ENCODE results near the gene GPN2. TPM values are rescaled to one million over a fixed set of nuclear protein-coding genes. Genes with fewer than 3 reads are reported as not detected.

GPN2 gene
- 46.4 and 51.9 TPM in 2 replicates for total RNA-seq

- peak; percentile 80 for DNase-seq (ENCODE audit: low spot score)
- peaks cover 26% of the 10 kb centered on the region for H3K4me1 Mint-ChIP-seq (ENCODE audit: low read depth)
- peak within 1 kb of the TSS; percentile 99 for H3K4me3 Mint-ChIP-seq
- H3K36me3 Mint-ChIP-seq (ENCODE audit: low read depth), result peaks cover 47% of the 10 kb centered on the region
- H3K27me3 Mint-ChIP-seq (ENCODE audit: insufficient read depth), result no peaks in the 10 kb centered on the region
- peak within 1 kb of the TSS; percentile 95 for H3K27ac Mint-ChIP-seq
- intact Hi-C loops (cut with micrococcal nuclease), result loop anchor here (1.0 kb wide), 3 partner anchors 10 to 31 kb away; partner anchors contain the start of genes GPATCH3 and NUDC
- H3K9me3 Mint-ChIP-seq, result no peaks in the 10 kb centered on the region
Measured at GRCh38 chr1:26889551-26890466, at the start of gene GPN2. Gene GPN2, minus strand, starts transcription at chr1:26890283. Its CDS starts 187 bp downstream, at chr1:26890096.

GRCh38 chr1:26938659-26939025 is 48.6 kb upstream of the GPN2 start:
- no peaks in the 10 kb centered on the region for H3K9me3 Mint-ChIP-seq
- H3K4me3 Mint-ChIP-seq, result no peak overlapping the region
- intact Hi-C loops (cut with micrococcal nuclease), result no loop called here
- H3K36me3 Mint-ChIP-seq (ENCODE audit: low read depth), result peaks cover 27% of the 10 kb centered on the region
- no peak overlapping the region for H3K27ac Mint-ChIP-seq
- H3K4me1 Mint-ChIP-seq (ENCODE audit: low read depth), result no peaks in the 10 kb centered on the region
- no peaks in the 10 kb centered on the region for H3K27me3 Mint-ChIP-seq (ENCODE audit: insufficient read depth)
- no peak for DNase-seq (ENCODE audit: low spot score)

GRCh38 chr1:26938004-26938658 is 48.0 kb upstream of the GPN2 start:
- H3K4me3 Mint-ChIP-seq, result no peak overlapping the region
- H3K27ac Mint-ChIP-seq, result no peak overlapping the region
- H3K36me3 Mint-ChIP-seq (ENCODE audit: low read depth), result peaks cover 22% of the 10 kb centered on the region
- no peaks in the 10 kb centered on the region for H3K27me3 Mint-ChIP-seq (ENCODE audit: insufficient read depth)
- intact Hi-C loops (cut with micrococcal nuclease), result no loop called here
- no peak for DNase-seq (ENCODE audit: low spot score)
- no peaks in the 10 kb centered on the region for H3K9me3 Mint-ChIP-seq
- H3K4me1 Mint-ChIP-seq (ENCODE audit: low read depth), result no peaks in the 10 kb centered on the region

- Mint-ChIP-seq H3K4me3 (no peak overlapping the region), H3K9me3 (no peaks in the 10 kb centered on the region), H3K4me1 (ENCODE audit: low read depth) (no peaks in the 10 kb centered on the region), H3K27me3 (ENCODE audit: insufficient read depth) (no peaks in the 10 kb centered on the region), H3K27ac (no peak overlapping the region), H3K36me3 (ENCODE audit: low read depth) (peaks cover 17% of the 10 kb centered on the region)
- no peak for DNase-seq (ENCODE audit: low spot score)
- intact Hi-C loops (cut with micrococcal nuclease), result no loop called here
Measured at GRCh38 chr1:26936823-26937222, 46.7 kb upstream of the GPN2 start.

- peaks cover 27% of the 10 kb centered on the region for H3K36me3 Mint-ChIP-seq (ENCODE audit: low read depth)
- DNase-seq (ENCODE audit: low spot score), result no peak
- no peaks in the 10 kb centered on the region for H3K9me3 Mint-ChIP-seq
- H3K4me1 Mint-ChIP-seq (ENCODE audit: low read depth), result no peaks in the 10 kb centered on the region
- H3K4me3 Mint-ChIP-seq, result no peak overlapping the region
- no peak overlapping the region for H3K27ac Mint-ChIP-seq
- intact Hi-C loops (cut with micrococcal nuclease), result no loop called here
- H3K27me3 Mint-ChIP-seq (ENCODE audit: insufficient read depth), result no peaks in the 10 kb centered on the region
Measured at GRCh38 chr1:26932531-26932930, 42.4 kb upstream of the GPN2 start.

GRCh38 chr1:26923711-26924110 is 33.6 kb upstream of the GPN2 start:
- no peak for DNase-seq (ENCODE audit: low spot score)
- peaks cover 2% of the 10 kb centered on the region for H3K27me3 Mint-ChIP-seq (ENCODE audit: insufficient read depth)
- H3K27ac Mint-ChIP-seq, result peak overlapping the region; percentile 96
- H3K36me3 Mint-ChIP-seq (ENCODE audit: low read depth), result peaks cover 35% of the 10 kb centered on the region
- peaks cover 31% of the 10 kb centered on the region for H3K4me1 Mint-ChIP-seq (ENCODE audit: low read depth)
- peak overlapping the region; percentile 97 for H3K4me3 Mint-ChIP-seq
- H3K9me3 Mint-ChIP-seq, result no peaks in the 10 kb centered on the region
- intact Hi-C loops (cut with micrococcal nuclease), result loop anchor here (5.0 kb wide), 1 partner anchor 679 kb away; the partner anchor contains the start of gene AHDC1

- peaks cover 31% of the 10 kb centered on the region for H3K4me1 Mint-ChIP-seq (ENCODE audit: low read depth)
- H3K36me3 Mint-ChIP-seq (ENCODE audit: low read depth), result peaks cover 27% of the 10 kb centered on the region
- H3K27ac Mint-ChIP-seq, result peak overlapping the region; percentile 96
- intact Hi-C loops (cut with micrococcal nuclease), result loop anchor here (5.0 kb wide), 1 partner anchor 679 kb away; the partner anchor contains the start of gene AHDC1
- H3K27me3 Mint-ChIP-seq (ENCODE audit: insufficient read depth), result peaks cover 2% of the 10 kb centered on the region
- DNase-seq (ENCODE audit: low spot score), result no peak
- H3K4me3 Mint-ChIP-seq, result peak overlapping the region; percentile 97
- H3K9me3 Mint-ChIP-seq, result no peaks in the 10 kb centered on the region
Measured at GRCh38 chr1:26922901-26923300, 32.8 kb upstream of the GPN2 start.

- DNase-seq (ENCODE audit: low spot score), result no peak
- Mint-ChIP-seq H3K27ac (peak overlapping the region; percentile 96), H3K27me3 (ENCODE audit: insufficient read depth) (peaks cover 2% of the 10 kb centered on the region), H3K36me3 (ENCODE audit: low read depth) (peaks cover 22% of the 10 kb centered on the region), H3K4me3 (peak overlapping the region; percentile 97), H3K4me1 (ENCODE audit: low read depth) (peaks cover 31% of the 10 kb centered on the region), H3K9me3 (no peaks in the 10 kb centered on the region)
- intact Hi-C loops (cut with micrococcal nuclease), result loop anchor here (5.0 kb wide), 1 partner anchor 680 kb away; the partner anchor contains the start of gene AHDC1
Measured at GRCh38 chr1:26922431-26922729, 32.3 kb upstream of the GPN2 start.

GRCh38 chr1:26921540-26922430 is 31.7 kb upstream of the GPN2 start, which contains the start of gene NUDC:
Gene NUDC, plus strand, starts transcription at chr1:26921743. Its CDS starts 106 bp downstream, at chr1:26921849.
- intact Hi-C loops (cut with micrococcal nuclease), result loop anchor here (1.0 to 5.0 kb wide), 13 partner anchors 21 to 681 kb away; partner anchors contain the start of genes AHDC1, GPATCH3, GPN2 and HMGN2
- Mint-ChIP-seq H3K4me1 (ENCODE audit: low read depth) (peaks cover 31% of the 10 kb centered on the region), H3K27ac (peak within 1 kb of the TSS; percentile 96), H3K36me3 (ENCODE audit: low read depth) (peaks cover 18% of the 10 kb centered on the region), H3K4me3 (peak within 1 kb of the TSS; percentile 97), H3K9me3 (no peaks in the 10 kb centered on the region), H3K27me3 (ENCODE audit: insufficient read depth) (peaks cover 2% of the 10 kb centered on the region)
- peak; percentile 97 for DNase-seq (ENCODE audit: low spot score)

- Mint-ChIP-seq H3K9me3 (no peaks in the 10 kb centered on the region), H3K27ac (peak overlapping the region; percentile 96), H3K27me3 (ENCODE audit: insufficient read depth) (peaks cover 2% of the 10 kb centered on the region), H3K4me3 (peak overlapping the region; percentile 97), H3K4me1 (ENCODE audit: low read depth) (peaks cover 31% of the 10 kb centered on the region), H3K36me3 (ENCODE audit: low read depth) (peaks cover 18% of the 10 kb centered on the region)
- DNase-seq (ENCODE audit: low spot score), result no peak
- intact Hi-C loops (cut with micrococcal nuclease), result loop anchor here (1.0 to 5.0 kb wide), 13 partner anchors 21 to 681 kb away; partner anchors contain the start of genes AHDC1, GPATCH3, GPN2 and HMGN2
Measured at GRCh38 chr1:26921126-26921539, 31.1 kb upstream of the GPN2 start.

- Mint-ChIP-seq H3K9me3 (no peaks in the 10 kb centered on the region), H3K4me3 (no peak overlapping the region), H3K36me3 (ENCODE audit: low read depth) (no peaks in the 10 kb centered on the region), H3K27me3 (ENCODE audit: insufficient read depth) (peaks cover 13% of the 10 kb centered on the region), H3K4me1 (ENCODE audit: low read depth) (peaks cover under 1% of the 10 kb centered on the region), H3K27ac (no peak overlapping the region)
- intact Hi-C loops (cut with micrococcal nuclease), result no loop called here
- no peak for DNase-seq (ENCODE audit: low spot score)
Measured at GRCh38 chr1:26915204-26915842, 25.2 kb upstream of the GPN2 start.
